HG02943 (cell line): ENCODE results near the gene ATP10A.
"Not testable (repeated sequence)": the region's sequence is repeated elsewhere in the genome, so short reads cannot be mapped to it uniquely, and the experiment has no call there.

Source experiments
- ATAC-seq: cut with Tn5 transposase; IDR thresholded peaks from one replicate; pipeline ENCODE4 v1.9.1; 2021; ENCODE audit warnings: mild to moderate bottlenecking, low read depth, moderate library complexity; ENCODE audit not compliant: unreplicated experiment

ATP10A gene

GRCh38 chr15:25759421-25759820 is 103.7 kb downstream of the ATP10A start:
- ATAC-seq = no peak

DNA sequence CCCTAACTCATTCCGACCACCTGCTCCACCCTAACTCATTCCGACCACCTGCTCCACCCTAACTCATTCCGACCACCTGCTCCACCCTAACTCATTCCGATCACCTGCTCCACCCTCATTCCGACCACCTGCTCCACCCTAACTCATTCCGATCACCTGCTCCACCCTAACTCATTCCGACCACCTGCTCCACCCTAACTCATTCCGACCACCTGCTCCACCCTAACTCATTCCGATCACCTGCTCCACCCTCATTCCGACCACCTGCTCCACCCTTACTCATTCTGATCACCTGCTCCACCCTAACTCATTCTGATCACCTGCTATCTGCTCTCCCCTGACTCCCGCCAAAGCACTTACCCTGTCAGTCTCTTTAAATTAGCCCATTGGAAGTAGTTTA is 104.5 kb downstream of the ATP10A start:
- ATAC-seq = not testable (repeated sequence)

DNA sequence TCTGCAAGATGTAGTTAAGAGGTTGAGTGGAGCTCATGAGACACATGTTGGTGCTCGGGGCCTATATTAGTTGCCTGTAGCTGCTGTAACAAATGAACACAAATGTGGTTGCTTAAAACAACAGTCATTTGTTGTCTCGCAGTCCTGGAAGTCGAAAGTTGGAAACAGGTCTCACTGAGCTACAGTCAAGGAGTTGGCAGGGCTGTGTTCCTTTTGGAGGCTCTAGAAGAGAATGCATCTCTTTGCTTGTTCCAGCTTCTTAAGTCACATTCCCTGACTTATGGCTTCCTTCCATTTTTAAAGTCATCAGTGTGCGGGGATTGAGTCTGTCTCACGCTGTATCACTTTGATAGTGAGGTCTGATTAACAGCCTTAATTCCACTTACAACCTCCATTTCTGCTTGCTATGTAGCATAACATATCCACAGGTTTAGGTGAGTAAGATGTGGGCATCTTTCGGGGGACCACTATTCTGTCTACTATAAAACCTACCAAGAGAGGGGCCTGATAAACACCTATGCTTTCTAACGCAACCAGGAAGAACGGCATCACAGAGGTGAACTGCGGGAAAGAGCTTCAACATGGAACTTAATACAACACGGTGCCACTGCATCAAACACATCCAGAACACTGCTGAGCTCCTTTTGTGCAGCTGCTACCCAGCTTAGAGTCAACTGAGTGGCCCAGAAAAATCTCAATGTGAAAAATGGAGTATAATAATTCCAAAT is 119.4 kb downstream of the ATP10A start:
- no peak for ATAC-seq

DNA sequence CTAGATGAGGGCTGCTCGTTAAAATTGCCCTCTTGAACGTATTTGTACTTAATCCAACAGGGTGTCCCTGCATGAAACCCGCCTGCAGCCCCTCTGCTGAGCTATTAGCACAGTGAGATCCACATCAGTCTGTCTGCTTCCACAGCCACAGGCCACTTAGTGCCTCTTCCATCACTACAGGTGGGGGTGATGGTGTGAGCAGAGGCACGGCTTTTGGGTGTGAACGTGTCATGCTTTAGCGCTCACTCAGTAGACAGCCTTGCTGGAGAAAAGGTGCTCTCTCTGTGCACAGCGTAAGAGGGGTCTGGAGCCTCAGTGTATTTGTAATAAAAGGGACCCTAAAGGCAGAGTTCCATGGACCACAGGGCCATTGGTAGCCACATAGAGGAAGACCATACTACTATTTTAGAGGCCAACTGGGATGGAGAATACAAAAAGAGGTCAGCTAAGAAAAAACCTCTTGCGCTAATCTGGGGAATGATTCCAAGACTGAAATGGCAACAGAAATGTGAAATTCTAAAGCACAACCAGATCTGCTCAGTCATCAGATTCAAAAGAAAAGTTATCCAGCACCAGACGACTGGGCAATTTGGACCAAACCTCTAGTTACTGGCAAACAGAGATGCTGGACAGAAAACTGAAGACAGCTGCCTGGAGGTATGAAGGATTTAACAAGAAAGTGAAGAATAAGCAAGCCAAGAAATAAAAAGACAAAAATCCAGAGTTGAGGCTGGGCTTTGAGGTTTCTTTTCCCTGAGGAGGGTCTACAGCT is 120.2 kb downstream of the ATP10A start:
- no peak for ATAC-seq

DNA sequence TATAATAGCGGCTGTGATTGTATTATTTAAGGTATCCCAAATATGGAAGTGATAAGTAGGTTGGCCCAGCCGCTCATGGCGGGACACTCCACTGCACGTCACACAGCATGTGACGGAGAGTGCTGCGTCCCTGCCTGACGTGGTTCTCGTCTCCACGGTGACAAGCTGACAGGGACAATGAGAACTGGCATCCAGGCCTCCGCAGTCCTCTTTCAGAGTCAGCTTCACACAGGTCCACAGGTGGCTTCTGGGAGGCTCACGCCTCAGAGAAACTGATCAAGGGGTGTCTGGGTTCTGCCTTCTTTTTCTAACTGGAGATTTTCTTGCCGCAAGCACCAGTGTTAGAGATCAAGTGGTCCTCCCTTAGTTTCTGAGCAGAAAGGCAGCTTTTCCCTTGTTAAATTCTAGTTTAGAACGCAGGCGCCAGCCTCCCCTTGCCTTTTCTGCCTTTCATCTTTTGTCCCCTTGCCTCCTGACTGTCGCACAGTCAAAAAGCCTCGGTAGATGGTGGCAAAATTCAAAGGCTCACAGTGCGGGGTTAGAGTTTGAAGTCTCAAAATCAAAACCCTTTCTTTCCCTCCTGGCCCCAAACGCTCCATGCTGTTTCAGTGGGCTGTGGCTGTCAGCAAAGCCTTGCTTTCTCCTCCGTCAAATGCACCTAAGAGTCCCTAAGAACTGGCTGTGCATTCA is 120.9 kb downstream of the ATP10A start:
- no peak for ATAC-seq

GRCh38 chr15:25741256-25741580 is 121.9 kb downstream of the ATP10A start:
- ATAC-seq = no peak

GRCh38 chr15:25740383-25741255 is 122.5 kb downstream of the ATP10A start:
- no peak for ATAC-seq

DNA sequence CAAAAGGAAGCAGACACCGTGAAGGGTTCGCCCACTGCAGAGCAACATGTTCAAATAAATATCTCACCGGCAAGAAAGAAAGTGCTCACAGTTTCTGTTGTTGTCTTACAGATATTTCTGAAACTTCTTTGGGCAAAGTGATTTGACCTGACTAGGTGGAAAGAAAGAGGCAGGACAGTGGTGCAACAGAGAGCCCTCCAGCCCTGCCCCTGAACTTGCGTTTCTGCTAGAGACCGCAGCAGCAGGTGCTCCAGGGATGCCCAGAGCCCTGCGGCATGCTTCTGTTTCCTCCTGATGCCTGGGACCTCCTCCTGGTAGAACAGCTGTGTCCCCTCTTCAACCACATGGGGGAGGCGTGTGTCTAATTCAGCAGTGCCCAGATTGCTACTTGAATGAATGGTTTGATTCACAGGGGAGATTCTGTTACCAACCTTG is 123.4 kb downstream of the ATP10A start:
- ATAC-seq = no peak

- ATAC-seq = no peak
These were observed 124.8 kb downstream of the ATP10A start for GRCh38 chr15:25738171-25738965.

DNA sequence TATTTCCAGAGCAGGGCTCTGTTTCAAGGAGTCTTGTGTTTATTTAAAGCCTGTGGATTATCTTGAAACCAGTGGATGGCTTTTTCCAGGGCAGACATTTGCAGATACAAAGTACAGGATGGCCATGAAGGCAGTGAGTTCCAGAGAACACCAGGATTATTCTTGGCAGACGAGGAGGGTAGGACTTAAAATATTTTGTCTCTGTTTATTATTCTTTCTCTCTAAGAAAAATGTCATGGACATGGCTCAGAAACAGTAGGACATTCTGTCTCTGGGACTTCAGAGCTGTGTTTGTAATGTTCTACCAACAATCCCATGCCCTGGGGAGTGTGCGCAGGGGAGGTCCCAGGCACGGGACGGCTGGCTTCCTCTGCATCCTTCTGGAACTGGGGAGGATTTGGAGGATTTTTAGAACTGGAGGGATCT is 125.9 kb downstream of the ATP10A start:
- no peak for ATAC-seq

DNA sequence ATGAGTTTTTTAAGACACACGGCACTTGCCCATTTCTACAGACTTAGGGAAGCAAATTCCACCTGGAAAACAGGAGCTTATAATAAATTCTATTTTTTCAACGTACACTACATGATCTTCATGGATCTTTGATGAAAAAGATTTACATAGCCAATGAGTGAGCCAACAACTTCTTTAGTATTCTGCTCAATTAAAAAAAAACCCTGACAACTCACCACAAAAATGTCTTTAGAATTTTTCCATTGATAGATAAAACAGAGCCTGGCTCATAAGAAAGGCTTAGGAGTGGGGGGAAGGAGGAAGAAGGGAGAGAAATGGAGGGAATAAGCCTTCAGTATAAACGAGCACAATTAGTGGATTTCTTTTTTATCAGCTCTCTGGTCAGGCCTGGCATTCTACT is 126.7 kb downstream of the ATP10A start:
- no peak for ATAC-seq

DNA sequence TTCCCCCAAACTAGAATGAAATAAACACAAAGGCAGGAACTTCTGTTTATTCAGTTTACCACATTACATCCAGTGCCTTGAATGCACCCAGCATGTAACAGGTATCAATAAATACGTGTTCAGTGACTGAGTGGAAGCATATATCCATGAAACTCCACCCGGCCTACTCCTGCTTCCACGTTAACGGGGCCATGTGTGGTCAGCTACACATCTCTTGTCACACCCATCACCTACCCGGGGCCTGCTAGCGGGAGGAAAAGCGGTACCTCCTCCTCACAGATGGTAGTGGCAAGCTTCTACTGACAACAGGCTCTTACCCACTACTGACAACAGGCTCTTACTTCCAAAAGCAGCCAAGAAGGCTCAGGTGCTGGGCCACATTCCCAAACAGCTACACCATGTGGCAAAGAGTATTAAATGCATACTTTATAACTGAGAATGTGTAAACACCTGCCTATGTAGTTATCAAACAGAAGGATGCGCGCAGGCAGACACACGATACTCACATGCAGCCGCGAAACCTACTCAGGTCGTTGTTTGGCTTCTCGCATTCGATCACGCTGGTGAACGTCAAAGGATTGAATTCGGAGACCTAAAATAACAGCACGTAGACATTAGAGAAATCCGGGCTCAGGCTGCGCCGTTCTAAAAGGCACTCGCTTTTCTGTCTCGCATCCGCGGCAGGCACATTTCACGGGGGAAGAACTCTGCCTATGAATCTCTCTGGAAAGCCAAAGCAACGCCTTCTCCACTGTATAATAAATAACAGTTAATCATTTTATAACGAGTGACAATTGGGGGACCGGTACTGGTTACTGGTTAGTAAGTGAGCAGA is 127.4 kb downstream of the ATP10A start:
- no peak for ATAC-seq

DNA sequence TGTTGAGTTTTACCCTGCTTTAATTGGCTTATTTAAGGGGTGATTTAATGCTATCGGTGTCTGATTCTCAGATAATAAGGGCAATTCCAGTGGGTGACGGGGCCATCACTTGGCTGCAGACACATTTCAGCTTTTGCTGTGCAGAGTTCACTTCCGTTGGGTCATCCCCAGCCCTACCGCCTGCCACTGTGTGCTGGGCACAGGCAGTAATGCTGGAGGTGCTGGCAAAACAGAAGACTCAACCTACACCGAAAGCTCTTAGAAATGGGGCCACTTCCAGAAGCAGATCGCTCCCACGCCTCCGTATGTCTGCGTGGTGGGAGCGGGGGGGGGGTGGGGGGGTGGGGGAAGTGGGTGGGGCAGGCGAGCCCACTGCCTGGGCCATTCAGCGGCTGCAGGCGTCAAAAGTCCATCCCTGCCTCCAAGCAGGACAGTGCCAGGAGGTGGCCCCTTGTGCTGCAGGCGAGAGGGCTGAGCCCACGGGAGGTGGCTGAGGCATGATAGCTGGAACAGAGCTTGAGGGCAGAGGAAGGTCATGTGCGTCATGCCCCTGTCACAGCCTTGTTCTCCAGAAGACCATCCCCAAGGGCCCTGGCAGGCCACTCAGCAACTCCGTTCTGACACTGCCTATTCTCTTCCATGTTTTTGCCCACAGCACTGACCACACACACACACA is 128.3 kb downstream of the ATP10A start:
- ATAC-seq = no peak

DNA sequence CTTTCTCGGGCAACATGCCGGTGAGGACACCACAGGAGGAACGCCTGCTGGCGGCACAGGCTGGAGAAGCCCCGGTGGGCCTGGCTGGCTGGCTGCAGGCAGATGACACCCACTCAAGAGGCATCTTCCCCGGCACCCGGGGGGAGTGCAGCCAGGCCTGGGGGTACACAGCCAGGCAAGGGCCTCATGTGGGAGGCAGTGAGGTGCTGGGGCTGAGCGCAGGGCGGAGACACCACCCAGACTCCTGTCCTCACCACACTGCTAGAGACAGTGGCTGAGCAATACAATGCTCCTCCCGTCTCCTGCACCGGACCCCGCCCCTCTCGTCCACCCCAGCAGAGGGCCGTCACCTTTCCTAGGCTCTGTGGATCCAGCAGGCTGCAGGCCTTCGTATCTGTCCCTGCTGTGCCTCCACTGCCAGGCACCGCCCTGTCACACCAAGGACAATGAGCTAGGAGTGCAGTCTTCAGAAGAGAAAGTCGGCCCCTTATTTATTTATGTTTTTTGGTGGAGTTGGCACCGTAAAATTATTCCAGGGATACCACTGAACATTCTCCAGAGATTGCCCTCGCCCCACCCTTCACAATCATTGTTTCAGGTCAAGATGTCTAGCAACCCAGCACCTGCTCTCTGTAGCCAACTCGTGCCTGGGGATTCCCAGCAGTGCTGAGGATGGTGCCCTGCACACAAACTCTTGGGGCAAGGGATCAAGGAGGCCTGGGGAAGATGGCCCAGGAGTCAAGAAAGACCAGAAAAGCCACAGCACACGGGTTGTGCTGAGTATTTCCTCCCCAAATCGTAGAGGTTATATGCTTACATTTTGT is 129.1 kb downstream of the ATP10A start:
- no peak for ATAC-seq

- ATAC-seq = no peak
These were observed 129.9 kb downstream of the ATP10A start for GRCh38 chr15:25733036-25733855.

DNA sequence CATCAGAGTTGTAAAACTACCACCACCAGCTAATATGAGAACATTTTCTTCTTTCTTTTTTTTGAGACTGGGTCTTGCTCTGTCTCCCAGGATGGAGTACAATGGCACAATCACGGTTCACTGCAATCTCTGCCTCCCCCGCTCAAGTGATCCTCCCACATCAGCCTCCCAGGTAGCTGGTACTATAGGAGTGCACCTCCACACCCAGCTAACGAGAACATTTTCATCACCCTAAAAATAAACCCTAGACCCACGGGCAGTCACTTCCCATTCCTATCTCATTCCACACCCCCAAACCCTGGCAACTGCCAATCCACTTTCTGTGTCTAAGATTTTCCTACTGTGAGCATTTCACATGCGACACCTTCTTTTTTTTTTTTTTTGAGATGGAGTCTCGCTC is 130.9 kb downstream of the ATP10A start:
- no peak for ATAC-seq

DNA sequence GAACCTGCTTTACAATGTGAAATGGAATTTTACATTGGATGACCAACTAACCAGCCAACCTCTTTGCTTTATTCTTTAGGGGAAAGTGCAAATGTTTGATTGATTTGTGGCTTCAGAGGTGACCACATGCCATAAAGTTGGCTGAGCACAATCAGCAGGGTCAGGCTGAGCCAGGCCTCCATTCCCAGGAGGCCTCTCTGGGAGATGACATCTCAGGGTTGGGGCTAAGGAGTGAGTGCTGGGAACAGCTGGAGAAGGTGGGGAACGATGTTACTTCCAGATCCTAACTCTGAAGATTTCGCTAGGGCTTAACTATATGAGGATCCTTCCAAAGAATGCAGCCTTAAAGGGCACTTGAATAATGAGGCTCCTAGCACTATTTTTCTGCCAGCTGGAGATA is 131.7 kb downstream of the ATP10A start:
- no peak for ATAC-seq
